ENCODE data around the gene ANAPC2.

The ANAPC2 gene

GRCh38 chr9:137227853-137228505 lies 39.6 kb upstream of the ANAPC2 start:
- no peak for DNase-seq (ENCODE audit: low read depth)

DNA sequence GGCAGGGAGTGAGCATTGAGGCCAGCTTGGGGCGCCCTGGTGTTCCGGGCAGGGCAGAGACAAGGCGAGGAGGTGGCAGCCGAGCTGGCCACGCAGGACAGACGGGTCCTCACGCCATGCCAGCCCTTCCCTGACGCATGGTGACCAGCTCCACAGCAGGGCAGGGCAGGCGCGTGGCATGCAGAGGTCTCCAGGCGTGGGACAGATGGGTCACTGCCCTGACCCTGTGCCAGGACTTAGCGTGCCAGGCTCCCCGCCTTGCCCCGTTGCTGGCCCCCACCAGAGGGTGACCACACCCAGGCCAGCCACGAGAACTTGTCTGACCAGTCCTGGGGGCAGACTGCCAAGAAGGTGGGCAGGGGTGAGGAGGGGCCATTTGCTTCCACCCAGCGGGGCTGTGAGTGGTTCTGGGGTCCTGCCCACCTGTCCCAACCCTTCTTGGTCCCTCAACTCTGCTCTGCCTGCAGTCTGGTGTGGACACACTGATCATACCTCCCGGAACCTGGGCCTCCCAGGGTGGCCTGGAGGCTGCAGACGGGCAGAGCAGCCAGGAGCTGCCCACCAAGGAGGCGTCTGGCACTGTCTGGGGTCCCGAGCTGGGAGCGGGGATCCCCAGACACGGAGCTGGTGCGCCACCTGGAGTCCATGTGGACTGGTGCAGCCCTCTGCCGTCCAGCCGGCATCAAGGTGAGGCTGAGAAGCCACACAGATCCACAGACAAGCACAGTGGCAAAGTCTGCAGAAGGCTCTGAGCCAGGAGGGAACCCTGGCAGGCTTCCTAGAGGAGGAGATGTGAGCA lies 38.9 kb upstream of the ANAPC2 start, which contains the start of gene RNF224:
RNF224 (plus strand) TSS at position 449 of the 799 bp plus-strand sequence. CDS start 834 bp downstream, outside the sequence.
- peak; percentile 79 for DNase-seq (ENCODE audit: low read depth)

DNA sequence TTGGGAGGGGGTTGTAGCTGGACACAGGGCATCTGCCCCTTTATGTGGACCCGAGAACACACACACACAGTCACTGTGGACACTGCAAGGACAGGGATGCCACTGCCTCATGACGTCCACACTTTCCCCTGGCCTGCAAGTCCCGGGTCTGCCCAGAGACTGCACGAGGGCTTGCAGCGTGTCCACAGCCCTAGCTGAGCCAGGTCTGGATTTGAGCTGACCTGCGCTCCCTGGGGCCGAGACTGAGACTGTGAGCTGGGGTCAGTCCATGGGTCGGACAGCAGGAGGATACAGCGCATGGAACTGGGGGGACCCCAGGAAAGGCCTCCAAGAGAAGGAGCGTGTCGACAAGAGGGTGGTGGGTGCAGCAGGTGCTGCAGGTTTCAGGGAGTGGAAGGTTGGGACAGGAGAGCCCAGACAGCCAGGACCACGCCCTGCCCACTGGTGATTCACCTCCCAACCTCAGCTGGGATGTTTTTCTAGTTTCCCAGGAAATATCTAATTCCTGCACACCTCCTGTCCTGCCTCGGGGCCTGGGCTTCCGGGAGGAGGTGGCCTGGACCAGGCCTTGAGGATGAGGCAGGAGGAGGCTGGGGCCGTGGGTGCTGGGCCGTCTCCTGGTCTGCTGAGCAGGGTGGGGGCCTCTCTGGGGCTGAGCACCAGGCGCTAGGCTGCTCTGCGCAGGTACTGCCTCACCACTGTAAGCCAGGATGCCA lies 38.1 kb upstream of the ANAPC2 start:
- no peak for DNase-seq (ENCODE audit: low read depth)

GRCh38 chr9:137225699-137226331 lies 37.5 kb upstream of the ANAPC2 start:
- no peak for DNase-seq (ENCODE audit: low read depth)

- DNase-seq (ENCODE audit: low read depth): no peak
These were observed 36.7 kb upstream of the ANAPC2 start, which contains the start of gene CYSRT1 for GRCh38 chr9:137224830-137225694. CYSRT1 (plus strand) TSS chr9:137225174; CDS start chr9:137225622, 448 bp downstream.

DNA sequence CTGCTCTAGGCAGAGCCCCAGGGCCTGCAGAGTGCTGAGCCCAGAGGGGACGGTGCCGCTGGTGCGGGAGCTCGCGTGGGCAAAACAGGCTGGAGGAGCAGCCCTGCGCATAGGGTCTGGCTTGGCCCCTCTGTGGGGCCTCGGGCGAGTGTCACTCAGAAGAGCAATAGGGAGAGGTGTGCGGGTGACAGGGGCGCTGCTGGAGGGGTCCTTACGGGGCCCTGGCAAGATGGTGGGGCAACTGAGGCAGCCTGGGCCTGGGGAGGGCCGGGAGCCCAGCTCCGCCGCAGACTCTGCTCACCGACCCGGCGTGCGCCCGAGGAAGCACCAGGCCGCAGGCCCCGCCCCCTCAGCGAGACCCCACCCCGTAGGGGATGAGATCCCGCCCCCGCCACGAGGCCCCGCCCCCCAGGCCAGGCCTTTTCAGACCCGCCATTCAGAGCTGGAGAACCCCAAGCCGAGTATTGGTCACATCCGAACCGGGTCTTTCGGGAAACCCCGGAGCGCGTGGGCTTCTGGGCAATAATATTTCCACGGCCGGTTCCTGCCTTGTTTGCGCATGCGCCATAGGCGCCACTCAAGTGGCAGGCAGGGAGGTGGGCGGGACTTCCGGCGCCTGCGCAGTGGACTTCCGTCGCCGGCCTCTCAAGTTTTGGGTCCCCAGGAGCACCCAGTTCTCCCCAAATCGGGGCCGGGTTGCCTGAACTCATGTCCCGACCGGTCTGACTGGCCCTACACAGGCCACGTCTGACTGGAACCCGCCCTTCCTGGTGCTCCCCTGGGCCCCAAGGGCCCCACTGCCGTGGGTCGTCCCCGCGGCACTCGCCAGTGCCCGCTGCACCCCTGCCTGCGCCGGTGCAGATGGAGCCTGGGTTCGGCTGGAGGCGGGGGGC lies 35.0 kb upstream of the ANAPC2 start:
- DNase-seq (ENCODE audit: low read depth): peak; percentile 98

DNA sequence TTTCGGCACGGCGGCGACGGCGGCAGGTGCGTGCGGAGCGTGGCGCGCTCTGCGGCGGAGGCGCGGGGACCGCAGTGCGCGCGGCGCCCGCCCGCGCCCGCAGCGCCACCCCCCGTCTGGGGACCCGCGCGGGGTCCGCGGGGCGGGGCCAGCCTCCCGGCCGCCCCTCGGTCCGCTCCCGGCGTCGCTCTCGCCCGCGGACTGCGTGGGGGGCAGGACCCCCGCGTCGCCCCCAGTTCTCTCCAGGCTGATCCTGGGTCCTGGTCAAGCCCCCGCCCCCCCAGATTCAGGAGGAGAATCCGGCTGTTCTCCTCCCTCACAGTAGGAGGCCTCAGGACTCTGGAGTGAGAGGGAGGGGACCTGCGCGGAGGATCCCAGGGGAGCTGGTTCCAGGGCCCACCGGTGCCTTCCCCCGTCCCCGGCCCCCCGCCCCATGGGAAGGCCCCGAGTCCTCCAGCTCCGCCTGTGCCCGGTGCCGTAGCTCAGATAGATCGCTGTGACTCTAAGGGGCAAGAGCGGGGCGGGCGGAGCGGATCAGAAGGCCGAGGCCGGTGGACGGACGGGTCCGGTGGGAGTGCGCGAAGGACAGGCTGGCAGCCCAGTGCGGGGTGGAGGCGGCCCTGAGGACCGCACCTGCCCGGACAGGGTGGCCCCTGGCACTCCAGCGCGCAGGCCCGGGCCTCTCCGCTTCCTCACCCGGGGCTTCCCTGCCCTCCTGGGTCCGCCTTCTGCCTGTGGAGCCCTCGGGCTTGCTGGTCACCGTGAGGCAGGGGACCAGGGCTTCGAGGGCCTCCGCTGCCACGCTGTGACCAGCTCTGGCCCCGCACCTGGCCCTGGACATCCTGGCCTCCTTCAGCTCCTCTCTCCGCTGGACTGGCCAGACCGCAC lies 34.1 kb upstream of the ANAPC2 start, which contains the start of gene RNF208:
RNF208 (minus strand) TSS at position 51 of the 888 bp plus-strand sequence. CDS start 1,028 bp downstream, outside the sequence.
- no peak for DNase-seq (ENCODE audit: low read depth)

- no peak for DNase-seq (ENCODE audit: low read depth)
These were observed 33.2 kb upstream of the ANAPC2 start for GRCh38 chr9:137221506-137222111.

- no peak for DNase-seq (ENCODE audit: low read depth)
These were observed 32.7 kb upstream of the ANAPC2 start for GRCh38 chr9:137221095-137221505.

DNA sequence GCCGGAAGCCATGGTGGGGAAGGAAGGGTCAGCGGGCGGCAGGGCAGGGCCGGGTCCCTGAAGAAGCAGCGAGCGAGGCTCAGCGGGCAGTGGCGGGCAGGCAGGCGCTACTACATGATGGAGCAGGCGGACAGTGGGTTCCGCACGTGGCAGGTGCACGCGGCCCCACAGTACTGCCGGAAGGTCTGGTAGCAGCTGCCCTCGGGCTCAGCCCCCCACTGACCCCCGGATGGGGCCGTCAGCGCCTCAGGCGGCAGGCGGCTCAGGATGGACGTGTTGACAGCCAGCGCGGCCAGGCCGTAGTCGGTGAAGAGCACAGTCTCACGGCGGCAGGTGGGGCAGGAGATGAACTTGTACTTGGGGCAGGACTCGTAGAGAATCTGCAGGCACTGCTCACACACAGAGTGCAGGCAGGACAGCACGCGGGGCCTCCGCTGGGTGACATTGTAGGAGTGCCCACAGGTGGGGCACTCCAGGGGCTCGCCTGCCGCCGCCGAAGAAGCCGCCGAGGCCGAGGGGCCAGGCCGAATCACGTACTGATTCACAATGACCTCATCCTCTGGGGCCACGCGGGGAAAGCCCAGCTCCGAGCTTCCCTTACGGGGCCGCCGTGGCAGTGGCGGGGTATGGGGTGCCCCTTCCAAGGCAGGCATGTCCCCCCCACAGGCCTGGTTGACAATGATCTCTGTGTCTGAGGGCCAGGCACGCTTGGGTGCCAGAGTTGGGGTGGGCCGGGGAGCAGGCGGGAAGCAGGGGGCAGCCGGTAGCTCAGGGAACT lies 32.1 kb upstream of the ANAPC2 start:
- no peak for DNase-seq (ENCODE audit: low read depth)

- no peak for DNase-seq (ENCODE audit: low read depth)
These were observed 31.5 kb upstream of the ANAPC2 start for GRCh38 chr9:137219757-137220316.

GRCh38 chr9:137218754-137219271 lies 30.5 kb upstream of the ANAPC2 start:
- DNase-seq (ENCODE audit: low read depth): no peak

GRCh38 chr9:137218212-137218753 lies 29.9 kb upstream of the ANAPC2 start:
- DNase-seq (ENCODE audit: low read depth): no peak

DNA sequence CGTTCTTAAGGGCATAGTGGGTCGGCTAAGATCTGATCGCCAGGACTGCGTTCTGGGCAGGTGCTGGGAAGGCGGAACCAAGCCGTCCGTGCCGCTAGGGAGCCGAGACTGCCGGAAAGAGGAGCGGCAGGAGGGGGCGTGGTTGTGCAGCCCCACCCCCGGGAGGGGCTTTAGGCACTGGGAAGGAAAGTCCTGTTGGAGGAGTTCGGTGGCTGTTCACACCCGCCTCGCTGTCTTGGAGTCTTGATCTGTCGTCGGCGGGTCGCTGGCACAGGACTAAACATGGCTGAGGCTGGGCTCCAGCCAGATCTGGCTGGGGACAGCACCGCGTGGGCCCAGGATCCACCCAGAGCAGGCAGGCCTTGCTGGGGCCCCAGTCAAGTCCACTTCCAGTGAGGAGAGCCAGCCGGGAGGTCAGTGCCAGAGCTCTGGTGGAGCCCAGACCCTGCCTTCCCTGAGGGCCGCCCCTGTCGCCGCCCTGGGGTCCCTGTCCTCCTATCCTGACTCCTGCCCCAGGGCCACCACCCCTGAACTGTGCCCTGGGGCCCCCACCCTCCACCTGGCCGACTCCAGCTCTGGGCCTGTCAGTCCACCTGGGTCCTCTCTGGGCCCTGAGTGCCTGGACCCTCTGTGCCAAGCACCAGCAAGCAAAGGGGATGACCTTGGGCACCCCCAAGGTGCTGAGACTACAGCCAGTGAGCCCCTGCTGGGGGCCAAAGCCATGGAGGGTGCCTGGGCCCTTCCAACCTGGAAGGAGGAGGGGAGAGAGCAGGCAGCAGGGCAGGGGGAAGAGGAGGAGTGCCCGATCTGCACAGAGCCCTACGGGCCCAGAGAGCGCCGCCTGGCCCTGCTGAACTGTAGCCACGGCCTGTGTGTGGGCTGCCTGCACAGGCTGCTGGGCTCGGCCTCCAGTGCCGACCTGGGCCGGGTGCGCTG lies 29.2 kb upstream of the ANAPC2 start:
- no peak for DNase-seq (ENCODE audit: low read depth)

GRCh38 chr9:137216188-137216965 lies 28.0 kb upstream of the ANAPC2 start:
- no peak for DNase-seq (ENCODE audit: low read depth)
